Hypothalamus (tissue), 51 donors: ENCODE data around the gene ZNF483.
"Not testable (repeated sequence)": the region's sequence is repeated elsewhere in the genome, so short reads cannot be mapped to it uniquely, and the experiment has no call there.

ENCODE experiments used
- DNase-seq, 51 donors: peaks; one replicate each; lab custom pipeline; 2025; lab: John Stamatoyannopoulos, UW

Gene ZNF483

GRCh38 chr9:111525056-111525977 is at the start of gene ZNF483:
Gene ZNF483 (plus strand): TSS chr9:111525179. CDS start chr9:111527396, 2,217 bp downstream.
- peak; percentile 33 to 93 (median 74) for DNase-seq

- DNase-seq = no peak
Measured at GRCh38 chr9:111475195-111475594, 49.8 kb upstream of the ZNF483 start.

- DNase-seq = no peak
Measured at GRCh38 chr9:111477677-111478076, 47.3 kb upstream of the ZNF483 start.

GRCh38 chr9:111481885-111482636 is 42.9 kb upstream of the ZNF483 start:
- peak in 1 of 51 donors; percentile 38 for DNase-seq

GRCh38 chr9:111482694-111483438 is 42.1 kb upstream of the ZNF483 start:
- DNase-seq = peak in 50 of 51 donors; percentile 10 to 85 (median 59)

- peak in 39 of 51 donors; percentile 13 to 76 (median 48) for DNase-seq
Measured at GRCh38 chr9:111483439-111483857, 41.5 kb upstream of the ZNF483 start.

- peak in 47 of 51 donors; percentile 8 to 79 (median 52) for DNase-seq
Measured at GRCh38 chr9:111483858-111484571, 41.0 kb upstream of the ZNF483 start, which contains the start of gene ECPAS. Gene ECPAS (minus strand): TSS chr9:111484383. CDS start chr9:111472918, 11,465 bp downstream.

- no peak for DNase-seq
Measured at GRCh38 chr9:111484572-111484894, 40.4 kb upstream of the ZNF483 start.

- not testable (repeated sequence) for DNase-seq
Measured at GRCh38 chr9:111497196-111497595, 27.8 kb upstream of the ZNF483 start.

GRCh38 chr9:111501005-111501562 is 23.9 kb upstream of the ZNF483 start:
- no peak for DNase-seq

- DNase-seq = no peak
Measured at GRCh38 chr9:111501648-111502047, 23.3 kb upstream of the ZNF483 start.

GRCh38 chr9:111502506-111502905 is 22.5 kb upstream of the ZNF483 start:
- no peak for DNase-seq

GRCh38 chr9:111511581-111511980 is 13.4 kb upstream of the ZNF483 start:
- DNase-seq = not testable (repeated sequence)

GRCh38 chr9:111514967-111515366 is 10.0 kb upstream of the ZNF483 start:
- no peak for DNase-seq

GRCh38 chr9:111516061-111516465 is 8.9 kb upstream of the ZNF483 start:
- DNase-seq = no peak

GRCh38 chr9:111524731-111525055 is 286 bp upstream of the ZNF483 start:
- no peak for DNase-seq

- DNase-seq = no peak
Measured at GRCh38 chr9:111527347-111527746, 2.4 kb downstream of the ZNF483 start.

GRCh38 chr9:111529787-111530186 is 4.8 kb downstream of the ZNF483 start:
- DNase-seq = no peak

GRCh38 chr9:111531716-111532115 is 6.7 kb downstream of the ZNF483 start:
- no peak for DNase-seq
